Fibroblast of the aortic adventitia (primary cell): ENCODE measurements around the gene C4orf33. TPM values are rescaled to one million over a fixed set of nuclear protein-coding genes. Genes with fewer than 3 reads are reported as not detected.
A peak's percentile ranks its signal among the peaks of the same experiment; 100 is the strongest.

Experiments
- DNase-seq: peaks from one replicate; pipeline ENCODE4 v3.0.0-alpha.2; 2010; ENCODE audit warnings: low read depth
- H3K4me3 ChIP-seq: 2 replicates; pipeline ENCODE4 v1.5.1; 2011; ENCODE audit warnings: low read depth, mild to moderate bottlenecking, control low read depth, low read length, moderate library complexity
- total RNA-seq: library from RNA; depleted of rRNA; stranded (reverse); fragments of >200 nt; gene quantifications from 2 replicates; pipeline ENCODE4 v1.2.3, GENCODE V29; 2012; ENCODE audit warnings: low replicate concordance
- TF ChIP-seq, protein P1 (sequence below): IDR thresholded peaks from 2 replicates; pipeline ENCODE4 v1.5.1; 2011; ENCODE audit warnings: mild to moderate bottlenecking, low read length, control low read depth, inconsistent platforms; ENCODE audit not compliant: insufficient read depth

C4orf33 gene
- total RNA-seq, 1 donor = 11.5 TPM

DNA sequence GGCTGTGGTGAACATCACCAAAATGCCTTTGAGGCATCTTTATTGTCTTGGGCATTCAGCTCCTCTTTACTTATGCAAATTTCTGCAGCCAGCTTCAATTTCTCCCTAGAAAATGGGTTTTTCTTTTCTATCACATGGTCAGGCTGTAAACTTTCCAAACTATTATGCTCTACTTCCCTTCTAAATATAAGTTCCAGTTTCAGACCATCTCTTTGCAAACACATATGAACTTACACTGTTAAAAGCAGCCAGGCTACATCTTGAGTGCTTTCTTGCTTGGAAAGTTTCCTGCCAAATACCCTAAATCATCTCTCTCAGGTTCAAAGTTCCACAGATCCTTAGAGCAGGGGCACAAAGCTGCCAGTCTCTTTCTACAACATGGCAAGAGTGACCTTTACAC is 15.8 kb upstream of the C4orf33 start:
- H3K4me3 ChIP-seq = no peak overlapping the region
- TF ChIP-seq, protein P1, sequence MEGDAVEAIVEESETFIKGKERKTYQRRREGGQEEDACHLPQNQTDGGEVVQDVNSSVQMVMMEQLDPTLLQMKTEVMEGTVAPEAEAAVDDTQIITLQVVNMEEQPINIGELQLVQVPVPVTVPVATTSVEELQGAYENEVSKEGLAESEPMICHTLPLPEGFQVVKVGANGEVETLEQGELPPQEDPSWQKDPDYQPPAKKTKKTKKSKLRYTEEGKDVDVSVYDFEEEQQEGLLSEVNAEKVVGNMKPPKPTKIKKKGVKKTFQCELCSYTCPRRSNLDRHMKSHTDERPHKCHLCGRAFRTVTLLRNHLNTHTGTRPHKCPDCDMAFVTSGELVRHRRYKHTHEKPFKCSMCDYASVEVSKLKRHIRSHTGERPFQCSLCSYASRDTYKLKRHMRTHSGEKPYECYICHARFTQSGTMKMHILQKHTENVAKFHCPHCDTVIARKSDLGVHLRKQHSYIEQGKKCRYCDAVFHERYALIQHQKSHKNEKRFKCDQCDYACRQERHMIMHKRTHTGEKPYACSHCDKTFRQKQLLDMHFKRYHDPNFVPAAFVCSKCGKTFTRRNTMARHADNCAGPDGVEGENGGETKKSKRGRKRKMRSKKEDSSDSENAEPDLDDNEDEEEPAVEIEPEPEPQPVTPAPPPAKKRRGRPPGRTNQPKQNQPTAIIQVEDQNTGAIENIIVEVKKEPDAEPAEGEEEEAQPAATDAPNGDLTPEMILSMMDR = no peak
- no peak for DNase-seq

DNA sequence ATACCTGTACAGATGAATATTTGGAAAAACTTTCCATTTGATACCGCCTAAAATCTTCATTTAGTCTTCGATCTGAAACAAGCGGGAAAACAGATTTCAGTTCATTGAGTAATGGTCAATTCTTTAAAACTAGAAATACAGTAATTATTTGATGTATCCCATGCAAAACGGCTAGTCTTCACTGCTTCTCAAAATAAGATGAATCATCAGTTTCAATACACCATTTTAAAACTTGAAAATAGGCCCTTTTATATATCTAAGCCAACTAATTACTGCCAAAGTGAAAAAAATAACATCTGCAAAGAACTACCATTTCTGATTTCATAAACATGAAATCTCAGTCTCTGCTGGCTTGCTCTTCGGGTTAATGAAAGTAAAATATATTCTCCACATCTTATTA is 13.7 kb upstream of the C4orf33 start:
- DNase-seq = no peak
- TF ChIP-seq, protein P1 = no peak
- no peak overlapping the region for H3K4me3 ChIP-seq

DNA sequence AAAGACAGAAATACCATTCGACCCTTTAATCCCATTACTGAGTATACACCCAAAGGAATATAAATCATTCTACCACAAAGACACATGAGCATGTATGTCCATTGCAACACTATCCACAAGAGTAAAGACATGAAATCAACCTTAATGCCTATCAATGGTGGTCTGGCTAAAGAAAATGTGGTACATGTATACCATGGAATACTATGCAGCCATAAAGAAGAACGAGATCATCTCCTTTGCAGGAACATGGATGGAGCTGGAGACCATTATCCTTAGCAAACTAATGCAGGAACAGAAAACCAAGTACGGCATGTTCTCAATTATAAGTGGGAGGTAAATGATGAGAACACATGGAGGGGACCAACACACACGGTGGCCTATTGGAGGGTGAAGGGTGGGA is 10.5 kb upstream of the C4orf33 start:
- TF ChIP-seq, protein P1 = no peak
- no peak overlapping the region for H3K4me3 ChIP-seq
- DNase-seq = no peak

DNA sequence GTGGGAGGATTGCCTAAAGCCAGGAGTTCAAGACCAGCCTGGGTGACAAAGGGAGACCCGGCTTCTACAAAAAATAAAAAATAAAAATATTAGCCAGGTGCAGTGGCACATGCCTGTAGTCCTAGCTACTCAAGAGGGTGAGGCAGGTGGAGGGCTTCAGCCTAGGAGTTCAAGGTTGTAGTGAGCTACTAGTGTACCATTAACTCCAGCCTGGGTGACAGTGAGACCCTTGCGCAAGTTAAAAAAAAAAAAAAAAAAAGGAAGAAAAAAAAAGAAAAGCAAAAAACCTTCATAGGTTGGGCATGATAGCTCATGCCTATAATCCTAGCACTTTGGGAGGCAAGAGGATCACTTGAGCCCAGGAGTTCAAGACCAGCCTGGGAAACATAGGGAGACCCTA is 8.4 kb upstream of the C4orf33 start:
- H3K4me3 ChIP-seq = no peak overlapping the region
- TF ChIP-seq, protein P1 = no peak
- DNase-seq = no peak

DNA sequence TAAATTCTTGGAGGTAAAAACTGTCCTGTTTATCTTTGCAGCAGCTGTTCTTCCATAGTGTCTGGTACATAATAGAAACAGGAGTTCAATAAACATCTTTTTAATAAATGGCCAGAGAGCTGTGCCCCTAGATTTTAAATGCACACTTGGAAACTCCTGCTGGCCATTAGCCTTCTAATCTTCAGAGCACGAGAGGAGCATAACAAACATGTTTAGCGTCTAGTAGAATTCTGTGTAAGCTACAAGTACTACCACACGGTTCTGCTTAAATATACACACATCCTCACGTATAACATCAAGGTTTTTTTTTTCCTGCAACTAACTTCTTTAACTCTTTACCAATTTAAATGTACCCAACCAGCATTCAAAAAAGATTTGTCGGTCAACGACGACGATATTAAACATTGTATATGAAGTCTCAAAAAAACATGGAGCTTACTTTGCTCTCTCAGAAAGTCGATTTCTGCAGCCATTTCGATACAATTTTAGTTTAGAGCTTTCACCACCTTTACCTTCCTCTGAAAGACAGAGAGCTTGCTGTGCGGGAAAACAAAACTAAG is 3.2 kb upstream of the C4orf33 start:
- TF ChIP-seq, protein P1 = no peak
- peak; percentile 35 for DNase-seq
- H3K4me3 ChIP-seq = peak overlapping the region; percentile 83

DNA sequence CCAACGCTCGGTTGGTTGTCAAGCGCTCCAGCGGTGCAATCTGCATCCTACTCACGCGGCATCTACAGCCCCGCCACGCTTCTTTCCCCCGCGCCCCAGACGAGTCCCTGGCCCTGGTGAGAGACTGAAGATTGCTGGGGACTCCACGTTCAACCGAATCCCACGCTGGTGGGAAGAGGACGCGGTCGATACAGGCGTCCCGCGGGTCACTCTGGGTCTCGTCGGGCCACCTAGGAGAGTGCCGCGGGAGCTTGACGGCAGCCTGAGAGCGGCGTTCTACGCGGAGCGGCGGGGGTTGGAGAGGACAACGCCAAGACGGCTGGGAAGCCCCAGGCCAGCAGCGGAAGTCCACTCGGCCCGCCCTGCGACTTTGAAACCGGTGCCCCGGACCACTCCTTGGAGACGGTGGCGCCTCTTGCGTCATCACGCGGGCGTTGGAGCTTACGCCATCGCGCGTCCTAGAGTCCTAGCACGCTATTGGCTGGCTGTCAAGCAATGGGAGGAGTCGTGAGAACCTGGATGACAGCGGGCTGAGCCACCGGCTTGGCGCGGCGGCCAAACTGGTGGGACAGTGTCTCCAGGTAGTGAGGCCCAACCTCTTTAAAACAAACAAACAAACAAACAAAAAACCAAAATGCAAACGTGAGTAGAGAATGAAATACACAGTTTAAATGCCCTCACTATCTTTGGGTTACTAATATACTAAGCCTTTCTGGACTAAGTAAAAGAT is 2.6 kb upstream of the C4orf33 start, which contains the start of gene SCLT1:
Gene SCLT1, minus strand, starts transcription at position 349 of the 730 bp plus-strand sequence. CDS start 436 bp downstream, outside the sequence.
- TF ChIP-seq, protein P1 = no peak
- peak; percentile 98 for DNase-seq
- H3K4me3 ChIP-seq = peak within 1 kb of the TSS; percentile 83

DNA sequence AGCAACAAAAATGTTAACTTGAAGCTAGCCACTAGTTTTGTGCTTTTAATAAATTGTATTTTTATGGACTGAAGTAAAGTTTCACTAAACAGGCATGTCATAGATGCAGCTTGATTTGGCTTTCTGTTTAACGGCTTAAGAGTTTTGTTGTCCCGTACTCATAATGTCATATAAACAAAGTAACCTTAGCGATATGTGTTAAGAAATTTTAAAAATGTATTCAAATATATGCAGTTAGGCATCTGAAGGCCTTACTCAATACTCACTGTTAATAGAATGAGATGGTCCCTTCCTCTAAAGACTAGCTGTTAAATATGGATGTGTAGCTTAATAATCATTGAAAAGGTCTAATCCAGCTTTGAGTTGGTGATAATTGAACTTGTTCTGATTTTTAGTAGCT is 1.6 kb upstream of the C4orf33 start:
- no peak overlapping the region for H3K4me3 ChIP-seq
- DNase-seq = peak; percentile 2
- TF ChIP-seq, protein P1 = no peak
